HFF-Myc (cell line): Measurements from ENCODE around the gene ARHGAP44.

Source experiments
- DNase-seq: peaks from one replicate; pipeline ENCODE4 v3.0.0-alpha.2; 2011; ENCODE audit warnings: low read depth; ENCODE audit errors: extremely low read depth
- H3K4me3 ChIP-seq: replicated peaks from 2 replicates; pipeline ENCODE4 v1.5.1; 2011; ENCODE audit warnings: low read depth, mild to moderate bottlenecking, control low read depth, low read length
- CTCF ChIP-seq: IDR thresholded peaks from 2 replicates; pipeline ENCODE4 v1.5.1; 2012; ENCODE audit warnings: mild to moderate bottlenecking, low read depth, low read length, control low read depth; ENCODE audit errors: missing control alignments

ARHGAP44 gene

GRCh38 chr17:12789481-12790248, at the start of gene ARHGAP44:
Gene ARHGAP44 (plus strand): TSS chr17:12789498. CDS start chr17:12789839, 341 bp downstream.
- peak within 1 kb of the TSS; percentile 46 for H3K4me3 ChIP-seq
- TF ChIP-seq CTCF, result no peak
- no peak for DNase-seq

GRCh38 chr17:12739500-12739899, 49.8 kb upstream of the ARHGAP44 start:
- TF ChIP-seq CTCF, result no peak
- DNase-seq, result no peak
- no peak overlapping the region for H3K4me3 ChIP-seq

GRCh38 chr17:12743046-12743445, 46.3 kb upstream of the ARHGAP44 start:
- no peak for TF ChIP-seq CTCF

DNA sequence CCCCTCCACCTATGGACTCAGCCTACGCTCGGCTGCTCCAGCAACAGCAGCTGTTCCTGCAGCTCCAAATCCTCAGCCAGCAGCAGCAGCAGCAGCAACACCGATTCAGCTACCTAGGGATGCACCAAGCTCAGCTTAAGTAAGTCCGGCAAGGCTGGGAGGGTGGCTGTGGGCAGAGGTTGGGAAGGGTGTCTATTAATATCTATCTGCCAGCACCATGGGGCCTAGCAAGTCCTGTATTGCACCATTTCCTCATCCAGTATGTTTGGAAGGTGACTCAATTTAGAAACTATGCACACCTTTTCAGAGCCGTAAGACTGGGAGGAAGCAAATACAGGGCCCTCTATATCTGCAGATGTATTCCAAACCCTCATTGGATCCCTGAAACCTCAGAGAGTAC, 45.0 kb upstream of the ARHGAP44 start:
- TF ChIP-seq CTCF, result no peak

More at GRCh38 chr17:12743046-12743445, 46.3 kb upstream of the ARHGAP44 start:
- H3K4me3 ChIP-seq, result no peak overlapping the region
- no peak for DNase-seq

GRCh38 chr17:12744786-12745185, 44.5 kb upstream of the ARHGAP44 start:
- DNase-seq, result no peak
- no peak overlapping the region for H3K4me3 ChIP-seq
- TF ChIP-seq CTCF, result no peak

More for the DNA sequence above, 45.0 kb upstream of the ARHGAP44 start:
- H3K4me3 ChIP-seq, result no peak overlapping the region
- DNase-seq, result no peak

GRCh38 chr17:12745486-12745885, 43.8 kb upstream of the ARHGAP44 start:
- H3K4me3 ChIP-seq, result no peak overlapping the region
- TF ChIP-seq CTCF, result no peak
- no peak for DNase-seq

GRCh38 chr17:12756786-12757185, 32.5 kb upstream of the ARHGAP44 start:
- no peak for TF ChIP-seq CTCF
- peak; percentile 19 for DNase-seq
- no peak overlapping the region for H3K4me3 ChIP-seq
